Thyroid gland (tissue), 4 donors: ENCODE data around the gene RNF220.

Experiments
- POLR2A ChIP-seq, 2 donors: fragments of 450-650 bp; IDR thresholded peaks; one replicate each; pipeline ENCODE4 v1.6.1; 2017; ENCODE audit warnings: antibody characterized with exemption in 2 of 2, mild to moderate bottlenecking in 2 of 2, moderate library complexity in 1 of 2
- TF ChIP-seq, protein P1 (sequence below), 6 experiments: fragments of 200-600 bp in 3 of 6; fragments of 450-650 bp in 3 of 6; sonication (generic) in 3 of 6; IDR thresholded peaks; one replicate each; pipeline ENCODE4 v1.5.1; 2016 to 2019; ENCODE audit warnings: antibody characterized with exemption in 6 of 6, mild to moderate bottlenecking in 2 of 6, inconsistent platforms in 1 of 6, moderate library complexity in 1 of 6

DNA sequence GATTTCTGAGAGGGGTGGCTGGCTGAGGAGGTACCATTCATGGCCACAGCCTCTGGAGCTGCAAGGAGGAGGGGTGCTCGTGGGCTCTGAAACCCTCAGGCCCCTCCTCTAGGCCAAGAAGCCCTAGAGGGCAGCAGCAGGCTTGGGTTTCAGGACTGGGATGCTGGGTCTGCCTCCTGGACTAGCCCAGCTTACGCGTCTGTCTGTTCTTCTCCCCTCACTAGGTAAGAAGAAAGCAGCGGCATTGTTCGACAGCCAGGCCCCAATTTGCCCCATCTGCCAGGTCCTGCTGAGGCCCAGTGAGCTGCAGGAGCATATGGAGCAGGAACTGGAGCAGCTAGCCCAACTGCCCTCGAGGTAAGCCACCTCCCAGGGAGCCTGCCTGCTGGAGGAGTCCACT, 208.9 kb downstream of the RNF220 start:
- TF ChIP-seq, protein P1, sequence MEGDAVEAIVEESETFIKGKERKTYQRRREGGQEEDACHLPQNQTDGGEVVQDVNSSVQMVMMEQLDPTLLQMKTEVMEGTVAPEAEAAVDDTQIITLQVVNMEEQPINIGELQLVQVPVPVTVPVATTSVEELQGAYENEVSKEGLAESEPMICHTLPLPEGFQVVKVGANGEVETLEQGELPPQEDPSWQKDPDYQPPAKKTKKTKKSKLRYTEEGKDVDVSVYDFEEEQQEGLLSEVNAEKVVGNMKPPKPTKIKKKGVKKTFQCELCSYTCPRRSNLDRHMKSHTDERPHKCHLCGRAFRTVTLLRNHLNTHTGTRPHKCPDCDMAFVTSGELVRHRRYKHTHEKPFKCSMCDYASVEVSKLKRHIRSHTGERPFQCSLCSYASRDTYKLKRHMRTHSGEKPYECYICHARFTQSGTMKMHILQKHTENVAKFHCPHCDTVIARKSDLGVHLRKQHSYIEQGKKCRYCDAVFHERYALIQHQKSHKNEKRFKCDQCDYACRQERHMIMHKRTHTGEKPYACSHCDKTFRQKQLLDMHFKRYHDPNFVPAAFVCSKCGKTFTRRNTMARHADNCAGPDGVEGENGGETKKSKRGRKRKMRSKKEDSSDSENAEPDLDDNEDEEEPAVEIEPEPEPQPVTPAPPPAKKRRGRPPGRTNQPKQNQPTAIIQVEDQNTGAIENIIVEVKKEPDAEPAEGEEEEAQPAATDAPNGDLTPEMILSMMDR (IDR thresholded peaks at IDR 0.05), result no peak
- no peak for TF ChIP-seq POLR2A (IDR thresholded peaks at IDR 0.05)
